Loucy (cell line): ENCODE results near the gene NKAIN2.

Source experiments
- CTCF ChIP-seq: fragments of 200-600 bp; sonication (generic); conservative IDR thresholded peaks from 2 replicates; pipeline ENCODE4 v1.5.1; 2014; ENCODE audit warnings: mild to moderate bottlenecking, antibody characterized with exemption, low read length
- EZH2phosphoT487 ChIP-seq: fragments of 200-600 bp; IDR thresholded peaks from 2 replicates; pipeline ENCODE4 v1.6.1; 2018; ENCODE audit warnings: antibody characterized with exemption, mild to moderate bottlenecking, moderate library complexity, borderline replicate concordance

GRCh38 chr6:124743420-124743819 is 939.8 kb downstream of the NKAIN2 start:
- TF ChIP-seq CTCF (no peak), EZH2phosphoT487 (no peak)
